ENCODE data around the gene ST6GALNAC3.

The ST6GALNAC3 gene

GRCh38 chr1:76585980-76586674 is 511.6 kb downstream of the ST6GALNAC3 start (continued):
- TF ChIP-seq ZNF488 (tag by site-specific recombination; IDR thresholded peaks at IDR 0.05) (no peak), ZNF114 (tag by site-specific recombination; IDR thresholded peaks at IDR 0.05) (no peak), FEZF1 (tag by site-specific recombination; IDR thresholded peaks at IDR 0.05) (peak; percentile 93), SP3 (tag by site-specific recombination; IDR thresholded peaks at IDR 0.05) (no peak), ZNF16 (tag by site-specific recombination; IDR thresholded peaks at IDR 0.05; ENCODE audit: low read depth) (no peak), ZXDB (tag by site-specific recombination; IDR thresholded peaks at IDR 0.05) (peak; percentile 75), ZSCAN18 (tag by site-specific recombination; IDR thresholded peaks at IDR 0.05) (no peak), MYNN (tag by site-specific recombination; IDR thresholded peaks at IDR 0.05; ENCODE audit: borderline replicate concordance) (no peak), ZNF677 (tag by site-specific recombination; IDR thresholded peaks at IDR 0.05) (no peak), ZNF112 (tag by site-specific recombination; IDR thresholded peaks at IDR 0.05) (no peak), ZNF629 (tag by site-specific recombination; IDR thresholded peaks at IDR 0.05) (no peak), ZNF18 (tag by site-specific recombination; IDR thresholded peaks at IDR 0.05) (no peak), ZSCAN4 (tag by site-specific recombination; IDR thresholded peaks at IDR 0.05) (no peak), BCL11A (tag by site-specific recombination; IDR thresholded peaks at IDR 0.05; ENCODE audit: low read depth) (0 out of 2 replicates have a peak, but pooled peaks have one; percentile 44), ZNF747 (tag by site-specific recombination; IDR thresholded peaks at IDR 0.05) (no peak), ZFHX2 (tag by site-specific recombination; conservative IDR thresholded peaks at IDR 0.05) (peak; percentile 40), ZFP37 (tag by site-specific recombination; IDR thresholded peaks at IDR 0.05) (no peak), ZNF37A (tag by site-specific recombination; IDR thresholded peaks at IDR 0.05) (no peak), ZNF692 (tag by site-specific recombination; IDR thresholded peaks at IDR 0.05) (no peak), ZNF548 (tag by site-specific recombination; IDR thresholded peaks at IDR 0.05) (no peak), ZNF449 (tag by site-specific recombination; IDR thresholded peaks at IDR 0.05) (no peak), ZIC2 (tag by site-specific recombination; IDR thresholded peaks at IDR 0.05) (no peak), ZNF704 (tag by site-specific recombination; IDR thresholded peaks at IDR 0.05) (no peak), ZNF768 (tag by site-specific recombination; IDR thresholded peaks at IDR 0.05) (no peak), ZNF211 (tag by site-specific recombination; IDR thresholded peaks at IDR 0.05; ENCODE audit: low read depth) (no peak), SP2 (tag by site-specific recombination; IDR thresholded peaks at IDR 0.05) (no peak), ZNF362 (tag by site-specific recombination; IDR thresholded peaks at IDR 0.05) (no peak)

All from HEK293 (cell line).